DOHH2 (cell line): Measurements from ENCODE around the gene MFF.

Experiments
- H3F3A ChIP-seq: fragments of 200-600 bp; sonication (generic), shearing (Covaris generic); 2 replicates; pipeline ENCODE4 v1.6.0; 2016; ENCODE audit warnings: antibody characterized with exemption, mild to moderate bottlenecking; ENCODE audit not compliant: control insufficient read depth, insufficient read depth
- H3K27ac ChIP-seq: fragments of 200-600 bp; sonication (generic); 2 replicates; pipeline ENCODE4 v1.5.1; 2014; ENCODE audit warnings: low read depth, mild to moderate bottlenecking, low read length, moderate library complexity
- H3K27me3 ChIP-seq: fragments of 200-600 bp; sonication (generic); 2 replicates; pipeline ENCODE4 v1.6.1; 2014; ENCODE audit warnings: mild to moderate bottlenecking, low read length, mixed read lengths; ENCODE audit not compliant: control insufficient read depth
- H3K36me3 ChIP-seq: fragments of 200-600 bp; sonication (generic); 2 replicates; pipeline ENCODE4 v1.6.1; 2014; ENCODE audit warnings: mild to moderate bottlenecking, low read length, moderate library complexity, mixed read lengths; ENCODE audit not compliant: control insufficient read depth
- H3K4me1 ChIP-seq: fragments of 200-600 bp; sonication (generic); 2 replicates; pipeline ENCODE4 v1.6.1; 2014; ENCODE audit warnings: mild to moderate bottlenecking, low read length, mixed read lengths; ENCODE audit not compliant: control insufficient read depth
- H3K4me2 ChIP-seq: fragments of 200-600 bp; sonication (generic); 2 replicates; pipeline ENCODE4 v1.6.0; 2014; ENCODE audit warnings: mild to moderate bottlenecking, low read length, moderate library complexity
- H3K4me3 ChIP-seq: fragments of 200-600 bp; sonication (generic); 2 replicates; pipeline ENCODE4 v1.5.1; 2014; ENCODE audit warnings: mild to moderate bottlenecking, low read length, mixed read lengths
- H3K79me2 ChIP-seq: fragments of 200-600 bp; sonication (generic); 2 replicates; pipeline ENCODE4 v1.6.1; 2014; ENCODE audit warnings: mild to moderate bottlenecking, low read length, mixed read lengths; ENCODE audit not compliant: control insufficient read depth
- H3K9me2 ChIP-seq: fragments of 200-600 bp; sonication (generic); replicated peaks from 2 replicates; pipeline ENCODE4 v1.6.1; 2014; ENCODE audit warnings: mild to moderate bottlenecking, low read length, mixed read lengths; ENCODE audit not compliant: control insufficient read depth
- H3K9me3 ChIP-seq: fragments of 200-600 bp; sonication (generic); 2 replicates; pipeline ENCODE4 v1.6.1; 2014; ENCODE audit warnings: antibody characterized with exemption, low read length, mixed read lengths; ENCODE audit not compliant: control insufficient read depth, insufficient read depth
- H4K20me1 ChIP-seq: fragments of 200-600 bp; sonication (generic); 2 replicates; pipeline ENCODE4 v1.6.0; 2014; ENCODE audit warnings: low read depth, mild to moderate bottlenecking, antibody characterized with exemption, low read length, moderate library complexity; ENCODE audit not compliant: control insufficient read depth, insufficient read depth
- CTCF ChIP-seq: fragments of 200-600 bp; sonication (generic); IDR thresholded peaks from one replicate; pipeline ENCODE4 v1.5.1; 2014; ENCODE audit warnings: antibody characterized with exemption, mild to moderate bottlenecking, low read depth, low read length; ENCODE audit not compliant: poor library complexity, severe bottlenecking
- EZH2phosphoT487 ChIP-seq: fragments of 200-600 bp; sonication (generic); IDR thresholded peaks from 2 replicates; pipeline ENCODE4 v1.6.1; 2017; ENCODE audit warnings: borderline replicate concordance, mild to moderate bottlenecking, antibody characterized with exemption, low read length, moderate library complexity, mixed read lengths

The MFF gene

DNA sequence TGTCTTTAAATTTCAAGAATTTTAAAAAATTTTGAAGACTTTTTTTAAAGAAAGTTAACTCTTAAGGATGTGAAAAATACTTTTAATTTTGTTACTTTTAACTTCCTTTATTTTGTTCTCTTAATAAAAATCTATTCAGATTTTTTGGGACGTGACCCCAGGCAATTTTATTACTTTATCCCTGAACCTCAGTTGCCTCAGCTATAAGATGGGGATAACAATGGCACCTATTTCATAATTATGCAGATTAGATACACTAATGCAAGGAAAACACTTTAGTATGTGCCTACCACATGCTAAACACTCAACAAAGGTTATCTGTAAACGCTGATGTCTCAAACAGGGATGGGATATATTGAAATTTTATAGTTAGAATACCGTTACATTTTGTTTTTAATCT lies 64.2 kb downstream of the MFF start:
- no peaks in the 10 kb centered on the region for H3K27me3 ChIP-seq
- peaks cover 9% of the 10 kb centered on the region for H3K4me1 ChIP-seq
- H3K79me2 ChIP-seq, result no peaks in the 10 kb centered on the region
- H3F3A ChIP-seq, result no peaks in the 10 kb centered on the region
- no peak for TF ChIP-seq EZH2phosphoT487
- H3K36me3 ChIP-seq, result no peaks in the 10 kb centered on the region
- no peak overlapping the region for H3K4me3 ChIP-seq
- no peak overlapping the region for H3K27ac ChIP-seq
- no peak overlapping the region for H3K4me2 ChIP-seq
- no peaks in the 10 kb centered on the region for H3K9me2 ChIP-seq
- no peaks in the 10 kb centered on the region for H3K9me3 ChIP-seq
- H4K20me1 ChIP-seq, result no peaks in the 10 kb centered on the region

DNA sequence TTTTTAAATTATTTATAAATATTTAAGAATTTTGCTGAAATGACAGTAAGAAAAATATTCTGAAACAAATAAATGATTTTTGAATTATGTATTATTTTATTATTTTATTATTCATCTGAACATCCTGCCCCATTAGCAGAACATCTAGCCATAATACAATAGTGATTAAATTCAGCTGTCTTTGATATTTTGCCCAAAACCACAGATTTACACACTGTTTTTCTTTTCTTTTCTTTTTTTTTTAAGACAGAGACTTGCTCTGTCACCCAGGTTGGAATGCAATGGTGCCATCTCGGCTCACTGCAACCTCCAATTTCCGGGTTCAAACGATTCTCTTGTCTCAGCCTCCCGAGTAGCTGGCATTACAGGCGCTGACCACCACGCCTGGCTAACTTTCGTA lies 64.6 kb downstream of the MFF start:
- H3K36me3 ChIP-seq, result no peaks in the 10 kb centered on the region
- H3K9me3 ChIP-seq, result no peaks in the 10 kb centered on the region
- H3K4me1 ChIP-seq, result peaks cover 9% of the 10 kb centered on the region
- H3F3A ChIP-seq, result no peaks in the 10 kb centered on the region
- no peaks in the 10 kb centered on the region for H3K27me3 ChIP-seq
- no peaks in the 10 kb centered on the region for H3K79me2 ChIP-seq
- no peak overlapping the region for H3K27ac ChIP-seq
- no peak overlapping the region for H3K4me2 ChIP-seq
- no peak for TF ChIP-seq CTCF
- TF ChIP-seq EZH2phosphoT487, result no peak
- no peaks in the 10 kb centered on the region for H3K9me2 ChIP-seq
- no peaks in the 10 kb centered on the region for H4K20me1 ChIP-seq
- H3K4me3 ChIP-seq, result no peak overlapping the region

DNA sequence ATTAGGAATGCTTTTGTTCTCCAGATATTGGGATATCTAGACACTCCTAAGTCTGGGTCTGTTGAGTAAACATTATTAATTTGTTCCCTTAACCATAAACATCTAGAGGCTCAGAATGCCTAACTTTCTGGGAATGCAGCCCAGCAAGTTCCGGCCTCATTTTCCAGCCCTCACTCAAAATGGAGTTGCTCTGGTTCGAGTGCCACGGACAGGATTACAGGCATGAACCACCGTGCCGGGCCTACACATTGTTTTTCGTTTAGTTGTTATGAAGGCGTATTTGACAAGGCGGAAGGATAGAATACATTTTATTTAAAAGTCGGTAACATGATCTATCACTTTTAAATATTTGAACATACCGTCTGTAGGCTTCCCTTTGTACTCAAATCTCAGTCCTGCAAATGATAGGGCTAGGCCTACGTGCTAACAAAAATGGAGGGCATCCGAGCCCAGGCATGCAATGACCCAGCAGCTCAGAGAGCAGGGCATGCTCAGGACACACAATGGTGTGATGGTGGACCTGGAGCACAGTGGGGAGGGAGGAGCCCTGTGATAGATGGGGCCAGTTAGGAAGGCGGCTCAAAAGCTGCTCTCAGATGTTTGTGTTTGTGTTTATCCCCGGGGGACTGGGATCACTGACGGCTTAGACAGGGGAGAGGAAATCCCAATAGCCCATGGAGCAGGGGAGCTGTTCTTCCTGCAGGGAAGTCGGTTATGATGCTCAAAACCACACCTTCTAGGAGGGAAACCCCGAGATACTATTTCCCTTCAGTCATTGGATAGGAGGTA lies 65.6 kb downstream of the MFF start:
- no peaks in the 10 kb centered on the region for H3K9me2 ChIP-seq
- H3K27ac ChIP-seq, result no peak overlapping the region
- H3K4me3 ChIP-seq, result no peak overlapping the region
- no peaks in the 10 kb centered on the region for H4K20me1 ChIP-seq
- no peaks in the 10 kb centered on the region for H3K36me3 ChIP-seq
- peaks cover 2% of the 10 kb centered on the region for H3K4me1 ChIP-seq
- no peaks in the 10 kb centered on the region for H3K27me3 ChIP-seq
- no peaks in the 10 kb centered on the region for H3F3A ChIP-seq
- H3K4me2 ChIP-seq, result no peak overlapping the region
- TF ChIP-seq EZH2phosphoT487, result no peak
- no peak for TF ChIP-seq CTCF
- H3K9me3 ChIP-seq, result no peaks in the 10 kb centered on the region
- H3K79me2 ChIP-seq, result no peaks in the 10 kb centered on the region

GRCh38 chr2:227394401-227394800 lies 69.3 kb downstream of the MFF start:
- Histone ChIP-seq H3F3A (no peaks in the 10 kb centered on the region), H3K36me3 (no peaks in the 10 kb centered on the region), H3K9me3 (no peaks in the 10 kb centered on the region), H3K9me2 (no peaks in the 10 kb centered on the region), H3K79me2 (no peaks in the 10 kb centered on the region), H3K4me3 (no peak overlapping the region), H3K27ac (no peak overlapping the region), H3K27me3 (no peaks in the 10 kb centered on the region), H3K4me2 (no peak overlapping the region), H3K4me1 (no peaks in the 10 kb centered on the region), H4K20me1 (no peaks in the 10 kb centered on the region)
- TF ChIP-seq CTCF (no peak), EZH2phosphoT487 (no peak)
